GM06990 (cell line): ENCODE measurements around the gene SARDH.

Source experiments
- DNase-seq: peaks from one replicate; pipeline ENCODE4 v3.0.0-alpha.2; 2011; ENCODE audit not compliant: insufficient read length; ENCODE audit errors: extremely low read depth
- H3K27me3 ChIP-seq: replicated peaks from 2 replicates; pipeline ENCODE4 v1.6.0; 2011; ENCODE audit warnings: low read length; ENCODE audit not compliant: control insufficient read depth, insufficient read depth
- H3K36me3 ChIP-seq: 2 replicates; pipeline ENCODE4 v1.5.1; 2011; ENCODE audit warnings: low read length; ENCODE audit not compliant: control insufficient read depth, insufficient read depth
- H3K4me3 ChIP-seq: replicated peaks from 2 replicates; pipeline ENCODE4 v1.5.1; 2011; ENCODE audit warnings: low read depth, mild to moderate bottlenecking, control low read depth, low read length
- TF ChIP-seq, protein P1 (sequence below): IDR thresholded peaks from 2 replicates; pipeline ENCODE4 v1.5.1; 2011; ENCODE audit warnings: low read length, control low read depth, mild to moderate bottlenecking, inconsistent platforms; ENCODE audit not compliant: insufficient read depth, poor library complexity, severe bottlenecking

The SARDH gene

DNA sequence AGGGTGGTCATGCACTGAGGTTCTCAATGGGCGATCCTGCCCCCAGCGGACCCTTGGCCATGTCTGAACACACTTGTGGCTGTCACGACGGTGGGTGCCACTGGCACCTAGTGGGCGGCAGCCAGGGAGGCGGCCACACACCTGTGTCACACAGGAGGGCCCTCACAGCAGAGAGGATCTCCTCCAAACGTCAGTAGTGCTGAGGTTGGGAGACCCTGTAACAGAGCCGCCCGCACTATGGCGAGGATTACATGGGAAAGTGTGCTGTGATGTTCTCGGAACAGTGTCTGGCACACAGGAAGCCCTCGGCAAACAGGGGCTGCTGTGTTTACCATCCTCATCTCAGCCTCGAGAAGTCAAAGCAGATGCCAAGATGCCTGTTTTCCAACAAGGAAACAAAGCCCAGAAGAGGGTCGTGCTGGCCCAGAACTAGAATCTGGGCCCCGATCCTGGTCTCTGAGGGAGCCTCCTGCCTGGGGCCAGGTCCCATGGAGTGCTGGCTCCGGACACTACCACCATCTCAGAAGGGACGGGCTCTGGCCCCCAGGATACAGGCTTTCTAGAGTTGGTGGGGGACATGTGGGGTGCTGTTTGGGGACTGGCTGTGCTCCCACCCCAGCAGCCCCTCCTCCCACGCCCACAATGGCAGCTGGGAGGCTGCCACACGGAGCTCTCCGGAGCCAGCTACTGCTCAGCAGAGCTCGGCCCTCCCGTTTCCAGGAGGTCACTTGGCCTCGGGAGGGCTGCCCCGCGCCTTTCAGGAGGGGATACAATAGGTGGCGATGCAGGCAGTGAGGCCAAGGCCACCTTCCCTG is 53.8 kb downstream of the SARDH start:
- Histone ChIP-seq H3K36me3 (no peaks in the 10 kb centered on the region), H3K27me3 (no peaks in the 10 kb centered on the region; the same call in 1 of the 2 replicates), H3K4me3 (no peak overlapping the region)
- DNase-seq: no peak
- TF ChIP-seq, protein P1, sequence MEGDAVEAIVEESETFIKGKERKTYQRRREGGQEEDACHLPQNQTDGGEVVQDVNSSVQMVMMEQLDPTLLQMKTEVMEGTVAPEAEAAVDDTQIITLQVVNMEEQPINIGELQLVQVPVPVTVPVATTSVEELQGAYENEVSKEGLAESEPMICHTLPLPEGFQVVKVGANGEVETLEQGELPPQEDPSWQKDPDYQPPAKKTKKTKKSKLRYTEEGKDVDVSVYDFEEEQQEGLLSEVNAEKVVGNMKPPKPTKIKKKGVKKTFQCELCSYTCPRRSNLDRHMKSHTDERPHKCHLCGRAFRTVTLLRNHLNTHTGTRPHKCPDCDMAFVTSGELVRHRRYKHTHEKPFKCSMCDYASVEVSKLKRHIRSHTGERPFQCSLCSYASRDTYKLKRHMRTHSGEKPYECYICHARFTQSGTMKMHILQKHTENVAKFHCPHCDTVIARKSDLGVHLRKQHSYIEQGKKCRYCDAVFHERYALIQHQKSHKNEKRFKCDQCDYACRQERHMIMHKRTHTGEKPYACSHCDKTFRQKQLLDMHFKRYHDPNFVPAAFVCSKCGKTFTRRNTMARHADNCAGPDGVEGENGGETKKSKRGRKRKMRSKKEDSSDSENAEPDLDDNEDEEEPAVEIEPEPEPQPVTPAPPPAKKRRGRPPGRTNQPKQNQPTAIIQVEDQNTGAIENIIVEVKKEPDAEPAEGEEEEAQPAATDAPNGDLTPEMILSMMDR: no peak

DNA sequence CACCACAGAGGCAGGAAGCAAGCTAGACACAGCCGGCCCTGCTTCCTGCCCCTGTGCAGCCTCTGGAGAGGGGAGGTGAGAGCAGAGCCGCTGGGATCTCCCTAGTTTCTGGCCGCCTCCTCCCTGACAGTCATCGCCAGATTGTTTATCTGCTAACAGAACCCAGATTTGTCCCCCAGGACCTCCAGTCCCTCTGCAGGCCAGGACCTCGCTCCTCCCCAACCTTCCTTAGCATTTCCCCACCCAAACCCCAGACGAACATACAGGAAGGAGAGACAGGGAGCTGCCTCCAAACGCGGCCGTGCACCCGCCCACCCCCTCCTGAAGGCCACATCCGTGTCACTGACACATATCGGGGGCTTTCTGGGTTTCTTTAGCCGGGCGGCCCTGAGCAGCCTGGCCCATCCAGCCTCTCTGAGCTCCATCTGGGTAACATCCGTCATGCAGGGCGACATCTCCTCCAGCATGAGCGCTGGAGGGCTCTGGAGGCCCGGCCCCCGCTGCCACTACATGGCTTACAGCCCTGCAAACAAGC is 54.5 kb downstream of the SARDH start:
- no peaks in the 10 kb centered on the region; the same call in 1 of the 2 replicates for H3K27me3 ChIP-seq
- H3K4me3 ChIP-seq: no peak overlapping the region
- TF ChIP-seq, protein P1: peak; percentile 8
- no peak for DNase-seq
- no peaks in the 10 kb centered on the region for H3K36me3 ChIP-seq

DNA sequence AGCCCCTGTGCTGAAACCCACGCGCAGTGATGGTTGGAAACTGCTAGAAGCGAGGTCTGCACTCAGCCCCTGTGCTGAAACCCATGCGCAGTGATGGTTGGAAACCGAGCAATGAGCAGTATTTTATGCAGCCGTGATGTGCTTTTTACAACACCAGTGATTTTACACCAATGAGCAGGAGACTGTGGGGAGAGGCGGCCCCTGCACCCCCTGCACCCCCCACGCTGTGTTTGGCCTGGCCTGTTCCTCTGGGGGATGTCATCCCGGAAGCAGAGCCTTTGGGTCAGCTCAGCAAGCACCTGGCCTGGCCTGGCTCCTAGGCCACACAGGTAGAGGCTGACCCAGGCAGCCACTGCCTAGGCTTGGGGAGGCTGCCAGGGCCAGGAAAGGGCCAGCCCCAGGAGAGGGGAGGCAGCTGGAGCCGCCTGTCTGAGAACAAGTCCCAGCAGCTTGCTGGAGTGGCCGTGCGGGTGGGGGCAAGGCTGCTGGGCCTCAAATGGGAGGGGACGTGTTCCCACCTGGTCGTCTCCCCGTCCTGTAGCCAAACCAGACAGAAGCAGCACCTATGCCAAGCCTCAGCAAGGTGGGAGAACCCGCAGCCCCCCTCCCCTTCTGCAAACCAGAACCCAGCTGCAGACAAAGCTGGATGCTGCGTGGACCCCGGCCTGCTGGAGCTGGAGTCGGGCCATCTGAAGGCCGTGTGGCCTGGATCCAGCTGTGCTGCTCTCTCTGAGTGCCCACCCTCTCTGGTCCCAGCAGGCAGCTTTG is 55.1 kb downstream of the SARDH start:
- H3K27me3 ChIP-seq: no peaks in the 10 kb centered on the region; the same call in 1 of the 2 replicates
- H3K4me3 ChIP-seq: no peak overlapping the region
- no peak for DNase-seq
- no peaks in the 10 kb centered on the region for H3K36me3 ChIP-seq
- TF ChIP-seq, protein P1: no peak

DNA sequence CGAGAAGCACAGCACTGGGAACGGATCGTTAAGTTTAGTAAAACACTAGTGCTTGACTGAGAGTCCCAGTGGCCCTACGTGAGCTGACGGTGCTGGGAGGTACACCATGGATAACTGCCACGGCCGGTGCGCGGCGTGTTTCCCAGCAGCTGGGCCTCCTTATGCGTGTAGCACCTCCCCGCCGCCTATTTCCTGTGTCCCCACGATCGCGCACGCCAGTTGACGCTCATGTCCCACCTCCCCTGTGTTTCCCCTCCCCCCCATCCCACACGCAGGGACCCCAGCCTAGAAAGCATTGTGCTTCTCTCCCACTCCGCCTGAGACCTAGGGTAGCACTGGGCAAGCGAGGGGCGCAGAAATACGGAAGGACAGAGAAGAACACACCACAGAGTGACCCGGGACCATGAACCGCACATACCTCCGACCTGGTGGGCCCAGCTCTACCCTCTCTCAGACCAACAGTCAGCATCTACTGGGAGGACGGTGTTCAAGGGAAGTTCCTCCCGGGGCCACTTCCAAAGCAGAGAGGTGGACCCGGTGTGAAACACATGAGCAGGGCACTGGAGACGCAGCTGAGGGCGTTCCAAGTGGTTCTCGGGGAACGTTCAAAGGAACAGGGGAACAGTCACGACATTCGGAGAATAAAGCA is 56.4 kb downstream of the SARDH start:
- H3K36me3 ChIP-seq: no peaks in the 10 kb centered on the region
- TF ChIP-seq, protein P1: no peak

DNA sequence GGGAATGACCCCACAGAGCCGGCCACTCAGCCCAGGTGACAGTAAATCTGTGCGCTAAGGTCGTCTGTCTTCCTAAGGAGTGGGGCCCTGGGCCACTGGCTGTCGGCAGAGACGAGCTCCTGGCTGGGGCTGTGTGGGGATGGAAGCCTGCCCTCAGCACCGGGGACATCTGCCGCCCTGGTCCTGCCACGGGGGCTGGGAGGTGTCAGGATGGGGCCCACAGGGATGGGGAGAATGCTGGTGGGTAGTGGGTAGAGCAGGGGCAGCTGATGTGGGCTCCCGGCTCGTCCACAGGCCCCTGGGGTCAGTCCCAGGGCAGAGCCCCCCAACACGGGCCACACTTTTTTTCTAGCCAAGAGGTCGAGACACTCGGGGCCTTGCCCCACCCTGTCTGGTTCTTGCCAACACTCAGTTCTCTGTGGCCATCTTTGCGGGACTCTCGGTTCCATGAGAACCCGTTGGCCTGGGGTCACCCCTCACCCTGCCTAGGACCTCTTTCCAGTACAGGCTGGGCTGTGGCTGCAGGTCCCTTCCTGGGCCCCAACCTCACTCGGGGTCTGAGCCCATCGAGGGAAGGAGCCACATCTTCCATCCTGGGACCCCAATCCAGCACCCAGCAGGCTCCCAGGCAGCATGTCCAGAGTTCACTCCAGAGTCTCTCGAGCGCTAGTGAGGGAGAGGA is 57.0 kb downstream of the SARDH start:
- no peak overlapping the region for H3K4me3 ChIP-seq
- H3K36me3 ChIP-seq: no peaks in the 10 kb centered on the region
- H3K27me3 ChIP-seq: no peaks in the 10 kb centered on the region; the same call in 1 of the 2 replicates
- DNase-seq: no peak
- TF ChIP-seq, protein P1: no peak

More for the DNA sequence above, 56.4 kb downstream of the SARDH start:
- no peak for DNase-seq
- Histone ChIP-seq H3K4me3 (no peak overlapping the region), H3K27me3 (no peaks in the 10 kb centered on the region; the same call in 1 of the 2 replicates)
